Naive thymus-derived CD4-positive, alpha-beta T cell (primary cell): Measurements from ENCODE around the gene TRIM41. TPM values are rescaled to one million over a fixed set of nuclear protein-coding genes. Genes with fewer than 3 reads are reported as not detected.
A peak's percentile ranks its signal among the peaks of the same experiment; 100 is the strongest.

ENCODE experiments used
- ATAC-seq: fragments of 150-1000 bp; cut with Tn5 transposase; 2 replicates; pipeline ENCODE4 v1.10.0; 2021; ENCODE audit warnings: mild to moderate bottlenecking, moderate library complexity
- CTCF ChIA-PET: fragments of 350-600 bp; sonication (Branson Sonifier 250); formaldehyde crosslinking; loops from one replicate; lab custom pipeline; 2021; ENCODE audit warnings: antibody characterized with exemption; lab: Charles Lee
- POLR2A ChIA-PET: fragments of 350-600 bp; sonication (Branson Sonifier 250); formaldehyde crosslinking; loops from one replicate; lab custom pipeline; 2021; ENCODE audit warnings: antibody characterized with exemption, inconsistent platforms; lab: Charles Lee
- DNase-seq, 9 donors: peaks; one replicate each; pipeline versions ENCODE4 v3.0.0 to v3.0.0-alpha.2; 2020 to 2022; ENCODE audit warnings: mixed read lengths in 1 of 9
- H3K27ac ChIP-seq: one replicate; pipeline ENCODE4 v1.7.0; 2013; ENCODE audit warnings: mild to moderate bottlenecking, low read depth, low read length, moderate library complexity
- H3K27me3 ChIP-seq, 2 donors: one replicate each; pipeline ENCODE4 v1.7.0; 2013; ENCODE audit warnings: low read length in 2 of 2, mild to moderate bottlenecking in 2 of 2, moderate library complexity in 2 of 2; ENCODE audit not compliant: control insufficient read depth in 2 of 2, insufficient read depth in 2 of 2
- H3K36me3 ChIP-seq, 3 experiments: 1 replicate in 2 of 3; 2 replicates in 1 of 3; pipeline ENCODE4 v1.7.0; 2013; ENCODE audit warnings: low read length in 3 of 3, mild to moderate bottlenecking in 3 of 3, moderate library complexity in 1 of 3; ENCODE audit not compliant: insufficient read depth in 3 of 3, control insufficient read depth in 2 of 3
- H3K4me1 ChIP-seq, 2 donors: one replicate each; pipeline ENCODE4 v1.7.0; 2013; ENCODE audit warnings: low read length in 2 of 2, mild to moderate bottlenecking in 2 of 2, moderate library complexity in 1 of 2; ENCODE audit not compliant: control insufficient read depth in 2 of 2, insufficient read depth in 2 of 2
- H3K4me3 ChIP-seq: 2 replicates; pipeline ENCODE4 v1.7.0; 2013; ENCODE audit warnings: mild to moderate bottlenecking, low read length
- H3K9me3 ChIP-seq, 3 experiments: 1 replicate in 2 of 3; 2 replicates in 1 of 3; pipeline ENCODE4 v1.7.0; 2013; ENCODE audit warnings: low read length in 3 of 3; ENCODE audit not compliant: control insufficient read depth in 2 of 3
- H3K27ac Mint-ChIP-seq, 9 donors: one replicate each; pipeline ENCODE4 v1.8.0; 2020 to 2022; ENCODE audit warnings: mixed read lengths in 9 of 9, mild to moderate bottlenecking in 8 of 9, moderate library complexity in 5 of 9, inconsistent platforms in 2 of 9
- H3K27me3 Mint-ChIP-seq, 5 donors: one replicate each; pipeline ENCODE4 v1.8.0; 2021 to 2022; ENCODE audit warnings: mixed read lengths in 5 of 5, mild to moderate bottlenecking in 1 of 5
- H3K36me3 Mint-ChIP-seq, 5 donors: one replicate each; pipeline ENCODE4 v1.8.0; 2020 to 2022; ENCODE audit warnings: mixed read lengths in 5 of 5, mild to moderate bottlenecking in 3 of 5, inconsistent platforms in 1 of 5
- H3K4me1 Mint-ChIP-seq, 7 donors: one replicate each; pipeline ENCODE4 v1.8.0; 2020 to 2022; ENCODE audit warnings: mixed read lengths in 7 of 7, mild to moderate bottlenecking in 3 of 7, inconsistent platforms in 1 of 7
- H3K4me3 Mint-ChIP-seq, 10 donors: one replicate each; pipeline ENCODE4 v1.8.0; 2020 to 2022; ENCODE audit warnings: mild to moderate bottlenecking in 10 of 10, mixed read lengths in 10 of 10, moderate library complexity in 6 of 10, inconsistent platforms in 2 of 10
- H3K9me3 Mint-ChIP-seq, 11 donors: one replicate each; pipeline ENCODE4 v1.8.0; 2020 to 2022; ENCODE audit warnings: mixed read lengths in 11 of 11, mild to moderate bottlenecking in 4 of 11, inconsistent platforms in 1 of 11, moderate library complexity in 1 of 11
- intact Hi-C, 2 donors: fragments of 100-400 bp; cut with micrococcal nuclease; formaldehyde crosslinking; loops; one replicate each; pipeline ENCODE4 v1.15.1; 2023
- polyA plus RNA-seq, 2 donors: library from polyadenylated mRNA; unstranded; fragments of 300-500 nt; fragmentation: Illumina TruSeq; gene quantifications; one replicate each; pipeline ENCODE4 v1.2.3, GENCODE V29; 2021
- total RNA-seq, 6 experiments: library from RNA in 5 of 6; stranded (reverse) in 5 of 6; gene quantifications; 1 replicate in 5 of 6; 2 replicates in 1 of 6; pipeline ENCODE4 v1.2.3 and lab custom pipeline; 2021 to 2026

Gene TRIM41
- total and polyA plus RNA-seq, 7 experiments from 2014 or later = 0.72 to 36.5 (median 31.0) TPM

DNA sequence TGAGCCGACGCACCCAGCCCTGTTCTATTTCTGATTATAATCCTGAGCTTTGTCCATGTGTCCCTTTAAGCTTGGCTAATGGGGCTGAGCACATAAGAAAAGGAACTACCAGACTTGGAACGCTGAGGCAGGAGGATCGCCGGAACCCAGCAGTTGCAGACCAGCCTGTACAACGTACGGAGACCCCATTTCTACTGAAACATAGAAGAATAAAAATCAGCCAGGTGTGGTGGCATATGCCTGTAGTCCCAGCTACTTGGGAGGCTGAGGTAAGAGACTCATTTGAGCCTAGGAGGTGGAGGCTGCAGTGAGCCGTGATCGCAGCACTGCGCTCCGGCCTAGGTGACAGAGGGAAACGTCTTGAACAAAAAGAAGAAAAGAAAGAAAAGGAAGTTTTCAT is 40.4 kb upstream of the TRIM41 start:
- peaks cover 0 to 17% (median 0%) of the 10 kb centered on the region in 5 donors for H3K27me3 Mint-ChIP-seq
- POLR2A ChIA-PET = interaction anchor here (0.9 to 1.2 kb wide), 2 partner anchors 41 to 79 kb away, joined by 3 to 4 read pairs; partner anchors contain the start of gene TRIM41
- H3K36me3 ChIP-seq = no peaks in the 10 kb centered on the region
- no peaks in the 10 kb centered on the region for H3K9me3 ChIP-seq
- DNase-seq (no peak), ATAC-seq (no peak)
- H3K27ac Mint-ChIP-seq = peak overlapping the region; percentile 37 to 93 (median 87)
- intact Hi-C loops = loop anchor here (1.0 kb wide), 2 partner anchors 9 to 23 kb away; no protein-coding TSS in a partner anchor
- peaks cover 0 to 6% (median 0%) of the 10 kb centered on the region in 11 donors for H3K9me3 Mint-ChIP-seq
- no peak overlapping the region for H3K27ac ChIP-seq
- peaks cover 3 to 8% of the 10 kb centered on the region in 2 donors for H3K4me1 ChIP-seq
- H3K4me3 ChIP-seq = no peak overlapping the region
- peaks cover 6 to 47% (median 36%) of the 10 kb centered on the region in 7 donors for H3K4me1 Mint-ChIP-seq
- H3K27me3 ChIP-seq = no peaks in the 10 kb centered on the region
- peak overlapping the region; percentile 75 to 95 (median 88) for H3K4me3 Mint-ChIP-seq
- H3K36me3 Mint-ChIP-seq = no peaks in the 10 kb centered on the region
- CTCF ChIA-PET = interaction anchor here (0.7 to 3.6 kb wide), 3 partner anchors 10 to 351 kb away, joined by 3 to 16 read pairs (median 5); partner anchors contain the start of gene TRIM52

DNA sequence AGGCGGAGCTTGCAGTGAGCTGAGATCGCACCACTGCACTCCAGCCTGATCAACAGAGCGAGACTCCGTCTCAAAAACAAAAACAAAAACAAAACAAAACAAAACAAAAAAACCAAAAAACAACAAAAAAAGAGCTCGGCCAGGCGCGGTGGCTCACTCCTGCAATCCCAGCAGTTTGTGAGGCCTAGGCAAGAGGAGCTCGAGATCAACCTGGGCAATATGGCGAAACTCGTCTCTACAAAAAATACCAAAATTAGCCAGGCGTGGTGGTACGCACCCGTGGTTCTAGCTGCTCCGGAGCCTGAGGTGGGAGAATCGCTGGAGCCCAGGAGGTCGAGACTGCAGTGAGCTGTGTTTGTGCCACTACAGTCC is 38.2 kb upstream of the TRIM41 start:
- ChIA-PET CTCF (interaction anchor here (0.7 to 3.6 kb wide), 11 partner anchors 8 to 494 kb away, joined by 3 to 16 read pairs (median 4); partner anchors contain the start of genes TRIM41 and TRIM52), POLR2A (interaction anchor here (0.6 to 3.5 kb wide), 17 partner anchors 10 to 1637 kb away, joined by 3 to 46 read pairs (median 3); partner anchors contain the start of genes RACK1, TRIM41, TRIM52 and TRIM7)
- Histone ChIP-seq H3K9me3 (no peaks in the 10 kb centered on the region), H3K4me1 (peaks cover 3 to 8% of the 10 kb centered on the region in 2 donors), H3K4me3 (peak overlapping the region; percentile 56), H3K27me3 (no peaks in the 10 kb centered on the region), H3K36me3 (peaks cover 0 to 8% (median 0%) of the 10 kb centered on the region in 3 experiments), H3K27ac (no peak overlapping the region)
- intact Hi-C loops = loop anchor here (1.0 kb wide), 4 partner anchors 38 to 324 kb away; partner anchors contain the start of genes TRIM52 (in 2 of the 2), ZFP62 (in 2 of the 2) and TRIM41 (in 1 of the 2)
- peaks cover 0 to 10% (median 0%) of the 10 kb centered on the region in 5 donors for H3K36me3 Mint-ChIP-seq
- ATAC-seq (no peak), DNase-seq (no peak)
- H3K27me3 Mint-ChIP-seq = peaks cover 0 to 29% (median 0%) of the 10 kb centered on the region in 5 donors
- H3K4me1 Mint-ChIP-seq = peaks cover 11 to 61% (median 46%) of the 10 kb centered on the region in 7 donors
- peak overlapping the region in 9 of 10 donors; percentile 78 to 95 (median 90) for H3K4me3 Mint-ChIP-seq
- H3K9me3 Mint-ChIP-seq = peaks cover 0 to 25% (median 4%) of the 10 kb centered on the region in 11 donors
- peak overlapping the region in 8 of 9 donors; percentile 84 to 96 (median 93) for H3K27ac Mint-ChIP-seq

DNA sequence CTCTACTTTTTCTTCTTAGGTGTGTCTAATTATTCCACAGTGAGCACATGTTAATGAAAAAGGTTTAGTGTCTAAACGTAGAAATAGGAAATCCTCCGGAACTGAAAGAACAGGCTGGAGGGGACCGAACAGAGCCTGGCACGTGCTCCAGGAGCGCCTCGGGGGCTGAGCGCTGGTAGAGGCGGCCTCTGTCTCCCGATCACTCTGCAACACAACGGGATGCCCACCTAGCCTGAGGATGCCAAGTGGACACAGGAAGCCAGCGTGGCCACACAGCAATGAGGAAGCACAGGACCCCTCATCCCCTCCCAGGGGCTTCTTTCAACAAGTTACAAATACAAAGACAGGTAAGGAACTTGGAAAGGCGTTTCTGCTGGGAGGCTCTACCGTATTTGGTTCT is 37.5 kb upstream of the TRIM41 start:
- H3K4me3 ChIP-seq = no peak overlapping the region
- Mint-ChIP-seq H3K27me3 (peaks cover 0 to 26% (median 0%) of the 10 kb centered on the region in 5 donors), H3K4me1 (peaks cover 11 to 61% (median 46%) of the 10 kb centered on the region in 7 donors), H3K36me3 (peaks cover 0 to 10% (median 0%) of the 10 kb centered on the region in 5 donors), H3K9me3 (peaks cover 0 to 25% (median 4%) of the 10 kb centered on the region in 11 donors), H3K4me3 (peak overlapping the region in 8 of 10 donors; percentile 21 to 55 (median 39)), H3K27ac (peak overlapping the region in 5 of 9 donors; percentile 57 to 100 (median 66))
- intact Hi-C loops = no loop called here
- H3K27ac ChIP-seq = no peak overlapping the region
- POLR2A ChIA-PET = interaction anchor here (0.9 to 3.5 kb wide), 8 partner anchors 13 to 375 kb away, joined by 3 to 46 read pairs (median 14); partner anchors contain the start of genes RACK1, TRIM41, TRIM52 and TRIM7
- H3K27me3 ChIP-seq = no peaks in the 10 kb centered on the region
- no peak for DNase-seq
- peaks cover 0 to 16% (median 0%) of the 10 kb centered on the region in 3 experiments for H3K36me3 ChIP-seq
- no peak for ATAC-seq
- no peaks in the 10 kb centered on the region for H3K9me3 ChIP-seq
- CTCF ChIA-PET = interaction anchor here (0.7 to 3.6 kb wide), 5 partner anchors 13 to 75 kb away, joined by 3 to 16 read pairs (median 5); partner anchors contain the start of gene TRIM52
- peaks cover 3 to 8% of the 10 kb centered on the region in 2 donors for H3K4me1 ChIP-seq

DNA sequence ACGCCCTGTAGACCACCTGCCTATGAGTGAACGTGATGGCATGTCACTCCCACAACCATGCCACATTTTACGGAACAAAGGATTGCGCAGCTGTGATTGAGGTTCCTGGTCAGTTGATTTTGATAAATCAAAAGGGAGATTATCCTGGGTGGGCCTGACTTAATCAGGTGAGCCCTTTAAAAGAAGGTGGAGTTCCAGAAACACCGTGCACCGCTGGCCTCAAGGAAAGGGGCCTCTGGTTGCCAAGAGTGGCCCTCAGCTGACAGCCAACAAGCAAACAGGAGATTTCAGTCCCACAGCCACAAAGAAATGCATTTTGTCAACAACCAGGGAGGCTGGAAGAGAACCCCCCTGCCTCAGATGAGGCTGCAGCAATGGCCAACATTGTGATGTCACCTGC is 37.1 kb upstream of the TRIM41 start:
- intact Hi-C loops = no loop called here
- H3K27ac ChIP-seq = no peak overlapping the region
- H3K4me1 Mint-ChIP-seq = peaks cover 11 to 61% (median 46%) of the 10 kb centered on the region in 7 donors
- H3K27me3 ChIP-seq = no peaks in the 10 kb centered on the region
- H3K36me3 Mint-ChIP-seq = peaks cover 0 to 10% (median 0%) of the 10 kb centered on the region in 5 donors
- H3K9me3 ChIP-seq = no peaks in the 10 kb centered on the region
- CTCF ChIA-PET = interaction anchor here (3.6 kb wide), 1 partner anchor 75 kb away, joined by 16 read pairs; the partner anchor contains the start of gene TRIM52
- peak overlapping the region in 6 of 10 donors; percentile 17 to 55 (median 42) for H3K4me3 Mint-ChIP-seq
- H3K27me3 Mint-ChIP-seq = peaks cover 0 to 26% (median 0%) of the 10 kb centered on the region in 5 donors
- H3K9me3 Mint-ChIP-seq = peaks cover 0 to 26% (median 4%) of the 10 kb centered on the region in 11 donors
- POLR2A ChIA-PET = interaction anchor here (2.4 to 4.8 kb wide), 4 partner anchors 21 to 75 kb away, joined by 20 to 46 read pairs (median 28); partner anchors contain the start of genes RACK1, TRIM41 and TRIM52
- H3K36me3 ChIP-seq = peaks cover 0 to 17% (median 0%) of the 10 kb centered on the region in 3 experiments
- H3K4me1 ChIP-seq = peaks cover 3 to 8% of the 10 kb centered on the region in 2 donors
- H3K4me3 ChIP-seq = no peak overlapping the region
- no peak for DNase-seq
- ATAC-seq = no peak
- peak overlapping the region in 7 of 9 donors; percentile 30 to 100 (median 63) for H3K27ac Mint-ChIP-seq

DNA sequence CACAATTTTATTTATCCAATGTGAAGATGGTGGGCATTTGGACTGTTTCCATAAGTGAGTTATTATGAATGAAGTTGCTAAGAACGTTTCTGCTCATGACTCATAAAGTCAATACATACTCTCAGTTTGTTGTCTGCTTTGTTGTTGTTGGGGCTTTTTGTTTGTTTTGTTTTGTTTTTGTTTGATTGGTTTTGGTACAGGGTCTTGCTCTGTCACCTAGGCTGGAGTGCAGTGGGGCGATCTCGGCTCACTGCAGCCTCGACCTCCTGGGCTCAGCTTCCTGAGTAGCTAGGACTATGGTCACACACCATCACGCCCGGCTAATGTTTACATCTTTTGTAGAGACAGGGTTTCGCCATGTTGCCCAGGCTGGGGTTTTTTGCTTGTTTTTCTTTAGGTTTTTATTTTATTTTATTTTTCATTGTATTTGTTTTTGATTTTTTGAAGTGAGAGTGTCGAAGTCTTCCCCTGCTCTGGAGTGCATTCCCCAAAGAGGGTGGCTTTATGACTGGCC is 36.0 kb upstream of the TRIM41 start:
- Histone ChIP-seq H3K4me3 (no peak overlapping the region), H3K4me1 (peaks cover 3 to 7% of the 10 kb centered on the region in 2 donors), H3K9me3 (no peaks in the 10 kb centered on the region), H3K36me3 (peaks cover 0 to 17% (median 0%) of the 10 kb centered on the region in 3 experiments), H3K27me3 (no peaks in the 10 kb centered on the region), H3K27ac (no peak overlapping the region)
- ChIA-PET CTCF (no interaction called here), POLR2A (interaction anchor here (0.9 to 8.7 kb wide), 6 partner anchors 18 to 378 kb away, joined by 3 to 259 read pairs (median 76); partner anchors contain the start of genes RACK1, TRIM41, TRIM52 and TRIM7)
- peak overlapping the region; percentile 53 to 100 (median 98) for H3K27ac Mint-ChIP-seq
- H3K27me3 Mint-ChIP-seq = peaks cover 0 to 26% (median 0%) of the 10 kb centered on the region in 5 donors
- peaks cover 0 to 36% (median 4%) of the 10 kb centered on the region in 11 donors for H3K9me3 Mint-ChIP-seq
- H3K4me3 Mint-ChIP-seq = peak overlapping the region in 7 of 10 donors; percentile 14 to 99 (median 95)
- H3K36me3 Mint-ChIP-seq = peaks cover 0 to 18% (median 0%) of the 10 kb centered on the region in 5 donors
- DNase-seq (no peak), ATAC-seq (no peak)
- intact Hi-C loops = no loop called here
- peaks cover 13 to 68% (median 43%) of the 10 kb centered on the region in 7 donors for H3K4me1 Mint-ChIP-seq
